Measurements from ENCODE around the gene TAAR1.
"Not testable (repeated sequence)": the region's sequence is repeated elsewhere in the genome, so short reads cannot be mapped to it uniquely, and the experiment has no call there.

DNA sequence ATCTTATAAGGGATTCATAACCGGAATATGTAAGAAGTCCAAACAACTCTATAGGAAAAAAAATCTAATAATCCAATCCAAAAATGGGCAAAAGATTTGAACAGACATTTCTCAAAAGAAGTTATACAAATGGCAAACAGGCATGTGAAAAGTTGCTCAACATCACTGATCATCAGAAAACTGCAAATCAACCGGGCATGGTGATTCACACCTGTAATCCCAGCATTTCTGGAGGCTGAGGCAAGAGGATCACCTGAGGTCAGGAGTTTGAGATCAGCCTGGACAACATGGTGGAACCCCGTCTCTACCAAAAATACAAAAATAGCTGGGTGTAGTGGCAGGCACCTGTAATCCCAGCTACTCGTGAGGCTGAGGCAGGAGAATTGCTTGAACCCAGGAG is 47.8 kb upstream of the TAAR1 start:
- TF ChIP-seq CTCF (optimal IDR thresholded peaks at IDR 0.05 in 1 of 3, IDR thresholded peaks at IDR 0.05 in 1 of 3, conservative IDR thresholded peaks at IDR 0.05 in 1 of 3; ENCODE audit: extremely low read depth in 1 of 3, insufficient read depth in 2 of 3, low read length in 3 of 3); EZH2 (IDR thresholded peaks at IDR 0.05; ENCODE audit: low read length): not testable (repeated sequence)
